ENCODE data around the gene TAMALIN.

The TAMALIN gene

GRCh38 chr12:51985154-51985835 lies 21.5 kb upstream of the TAMALIN start:
- DNase-seq: no peak

- no peak for DNase-seq
Observed at GRCh38 chr12:51986834-51987233, 19.9 kb upstream of the TAMALIN start.

- DNase-seq: no peak
Observed at GRCh38 chr12:51992246-51992645, 14.5 kb upstream of the TAMALIN start.

GRCh38 chr12:51994539-51994820 lies 12.3 kb upstream of the TAMALIN start:
- DNase-seq: no peak

GRCh38 chr12:51994959-51995358 lies 11.8 kb upstream of the TAMALIN start:
- no peak for DNase-seq

GRCh38 chr12:51997136-51997535 lies 9.6 kb upstream of the TAMALIN start:
- no peak for DNase-seq

- no peak for DNase-seq
Observed at GRCh38 chr12:52003016-52003550, 3.7 kb upstream of the TAMALIN start.

GRCh38 chr12:52003591-52003990 lies 3.2 kb upstream of the TAMALIN start:
- DNase-seq: no peak

GRCh38 chr12:52004042-52004648 lies 2.6 kb upstream of the TAMALIN start:
- no peak for DNase-seq

GRCh38 chr12:52005218-52005902 lies 1.4 kb upstream of the TAMALIN start:
- no peak for DNase-seq

- peak; percentile 41 to 88 for DNase-seq
Observed at GRCh38 chr12:52005903-52006703, 643 bp upstream of the TAMALIN start.

GRCh38 chr12:52007158-52007921 lies 594 bp downstream of the TAMALIN start:
- DNase-seq: peak; percentile 68 to 82

- DNase-seq: no peak
Observed at GRCh38 chr12:52007982-52008510, 1.3 kb downstream of the TAMALIN start.

GRCh38 chr12:52009081-52009751 lies 2.5 kb downstream of the TAMALIN start:
- DNase-seq: no peak

GRCh38 chr12:52010152-52010622 lies 3.4 kb downstream of the TAMALIN start:
- DNase-seq: no peak

GRCh38 chr12:52010692-52011601 lies 4.2 kb downstream of the TAMALIN start:
- DNase-seq: no peak

- no peak for DNase-seq
Observed at GRCh38 chr12:52011602-52012214, 5.0 kb downstream of the TAMALIN start.

- no peak for DNase-seq
Observed at GRCh38 chr12:52013626-52014310, 7.0 kb downstream of the TAMALIN start.

Data from CD4-positive, alpha-beta T cell treated with Interleukin-4 for 1 hour (primary cell).